IMR-90 (cell line): ENCODE measurements around the gene SESN1.

Experiments used
- CEBPB ChIP-seq: IDR thresholded peaks from 2 replicates; pipeline ENCODE4 v1.6.1; 2012; ENCODE audit warnings: low read depth, low read length, improper control_type of control experiment
- CHD1 ChIP-seq: IDR thresholded peaks from 2 replicates; pipeline ENCODE4 v1.6.1; 2012; ENCODE audit warnings: low read depth, low read length, improper control_type of control experiment
- FOS ChIP-seq: fragments of 150-350 bp; IDR thresholded peaks from 2 replicates; pipeline ENCODE4 v1.6.1; 2016; ENCODE audit warnings: low read depth, low read length
- MAFK ChIP-seq: IDR thresholded peaks from 2 replicates; pipeline ENCODE4 v1.6.1; 2012; ENCODE audit warnings: low read depth, low read length, improper control_type of control experiment
- MXI1 ChIP-seq: IDR thresholded peaks from 2 replicates; pipeline ENCODE4 v1.6.1; 2012; ENCODE audit warnings: low read depth, mild to moderate bottlenecking, low read length, moderate library complexity, borderline replicate concordance
- POLR2A ChIP-seq: IDR thresholded peaks from 2 replicates; pipeline ENCODE4 v1.6.1; 2012; ENCODE audit warnings: mild to moderate bottlenecking, low read depth, low read length
- RAD21 ChIP-seq: IDR thresholded peaks from 2 replicates; pipeline ENCODE4 v1.6.1; 2012; ENCODE audit warnings: low read length, improper control_type of control experiment
- RCOR1 ChIP-seq: IDR thresholded peaks from 2 replicates; pipeline ENCODE4 v1.6.1; 2012; ENCODE audit warnings: mild to moderate bottlenecking, low read length, improper control_type of control experiment; ENCODE audit not compliant: insufficient replicate concordance
- RFX5 ChIP-seq: IDR thresholded peaks from 2 replicates; pipeline ENCODE4 v1.8.0; 2012; ENCODE audit warnings: low read depth, mild to moderate bottlenecking, low read length, moderate library complexity
- SMC3 ChIP-seq: fragments of 150-350 bp; IDR thresholded peaks from 2 replicates; pipeline ENCODE4 v1.6.1; 2016; ENCODE audit warnings: low read depth, mild to moderate bottlenecking, antibody characterized with exemption, low read length, moderate library complexity
- TF ChIP-seq, protein P1 (sequence below): conservative IDR thresholded peaks from 2 replicates; pipeline ENCODE4 v1.5.1; 2012; ENCODE audit warnings: mild to moderate bottlenecking, low read depth, low read length, improper control_type of control experiment
- TF ChIP-seq, protein P2 (sequence below): fragments of 150-350 bp; IDR thresholded peaks from 2 replicates; pipeline ENCODE4 v1.6.1; 2017; ENCODE audit warnings: mild to moderate bottlenecking, antibody characterized with exemption, low read length, low read depth
- TF ChIP-seq, protein P3 (sequence below): fragments of 150-350 bp; IDR thresholded peaks from 2 replicates; pipeline ENCODE4 v1.6.1; 2016; ENCODE audit warnings: low read depth, mild to moderate bottlenecking, low read length, moderate library complexity, borderline replicate concordance

DNA sequence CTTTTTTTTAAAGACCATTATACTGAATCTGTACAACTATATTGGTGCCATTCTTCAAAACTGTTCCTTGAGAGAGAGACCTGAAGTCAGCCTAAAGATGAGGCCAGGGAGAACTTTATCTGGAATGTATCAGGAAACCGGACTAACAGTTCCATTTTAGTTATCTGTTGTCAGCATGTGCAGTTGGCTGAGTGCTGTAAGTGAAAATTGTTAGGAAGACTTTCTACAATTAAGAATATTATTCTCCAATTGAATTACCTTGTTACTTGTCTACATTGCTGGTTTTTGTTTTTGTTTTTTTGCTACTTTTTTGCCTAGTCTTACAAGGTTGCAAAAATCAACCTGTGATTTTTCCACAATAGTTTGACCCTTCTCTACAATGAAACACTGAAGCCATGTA is 8.1 kb upstream of the SESN1 start:
- no peak for TF ChIP-seq POLR2A
- TF ChIP-seq, protein P1, sequence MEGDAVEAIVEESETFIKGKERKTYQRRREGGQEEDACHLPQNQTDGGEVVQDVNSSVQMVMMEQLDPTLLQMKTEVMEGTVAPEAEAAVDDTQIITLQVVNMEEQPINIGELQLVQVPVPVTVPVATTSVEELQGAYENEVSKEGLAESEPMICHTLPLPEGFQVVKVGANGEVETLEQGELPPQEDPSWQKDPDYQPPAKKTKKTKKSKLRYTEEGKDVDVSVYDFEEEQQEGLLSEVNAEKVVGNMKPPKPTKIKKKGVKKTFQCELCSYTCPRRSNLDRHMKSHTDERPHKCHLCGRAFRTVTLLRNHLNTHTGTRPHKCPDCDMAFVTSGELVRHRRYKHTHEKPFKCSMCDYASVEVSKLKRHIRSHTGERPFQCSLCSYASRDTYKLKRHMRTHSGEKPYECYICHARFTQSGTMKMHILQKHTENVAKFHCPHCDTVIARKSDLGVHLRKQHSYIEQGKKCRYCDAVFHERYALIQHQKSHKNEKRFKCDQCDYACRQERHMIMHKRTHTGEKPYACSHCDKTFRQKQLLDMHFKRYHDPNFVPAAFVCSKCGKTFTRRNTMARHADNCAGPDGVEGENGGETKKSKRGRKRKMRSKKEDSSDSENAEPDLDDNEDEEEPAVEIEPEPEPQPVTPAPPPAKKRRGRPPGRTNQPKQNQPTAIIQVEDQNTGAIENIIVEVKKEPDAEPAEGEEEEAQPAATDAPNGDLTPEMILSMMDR = no peak
- TF ChIP-seq, protein P2, sequence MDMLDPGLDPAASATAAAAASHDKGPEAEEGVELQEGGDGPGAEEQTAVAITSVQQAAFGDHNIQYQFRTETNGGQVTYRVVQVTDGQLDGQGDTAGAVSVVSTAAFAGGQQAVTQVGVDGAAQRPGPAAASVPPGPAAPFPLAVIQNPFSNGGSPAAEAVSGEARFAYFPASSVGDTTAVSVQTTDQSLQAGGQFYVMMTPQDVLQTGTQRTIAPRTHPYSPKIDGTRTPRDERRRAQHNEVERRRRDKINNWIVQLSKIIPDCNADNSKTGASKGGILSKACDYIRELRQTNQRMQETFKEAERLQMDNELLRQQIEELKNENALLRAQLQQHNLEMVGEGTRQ = no peak
- no peak for TF ChIP-seq RAD21
- no peak for TF ChIP-seq RFX5
- no peak for TF ChIP-seq MAFK
- no peak for TF ChIP-seq FOS
- TF ChIP-seq RCOR1 = no peak
- TF ChIP-seq SMC3 = no peak
- TF ChIP-seq CHD1 = no peak
- TF ChIP-seq CEBPB = no peak
- TF ChIP-seq, protein P3, sequence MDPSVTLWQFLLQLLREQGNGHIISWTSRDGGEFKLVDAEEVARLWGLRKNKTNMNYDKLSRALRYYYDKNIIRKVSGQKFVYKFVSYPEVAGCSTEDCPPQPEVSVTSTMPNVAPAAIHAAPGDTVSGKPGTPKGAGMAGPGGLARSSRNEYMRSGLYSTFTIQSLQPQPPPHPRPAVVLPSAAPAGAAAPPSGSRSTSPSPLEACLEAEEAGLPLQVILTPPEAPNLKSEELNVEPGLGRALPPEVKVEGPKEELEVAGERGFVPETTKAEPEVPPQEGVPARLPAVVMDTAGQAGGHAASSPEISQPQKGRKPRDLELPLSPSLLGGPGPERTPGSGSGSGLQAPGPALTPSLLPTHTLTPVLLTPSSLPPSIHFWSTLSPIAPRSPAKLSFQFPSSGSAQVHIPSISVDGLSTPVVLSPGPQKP = no peak
- TF ChIP-seq MXI1 = no peak
